Activated CD4-positive, alpha-beta T cell treated with anti-CD3 and anti-CD28 coated beads, Interleukin-10, Interleukin-2, amounts not matched to agents 100 ng/mL and 50 ng/mL, durations not matched to agents 16 hours and 8 hours (primary cell): ENCODE data around the gene C10orf143.
"Not testable (repeated sequence)": the region's sequence is repeated elsewhere in the genome, so short reads cannot be mapped to it uniquely, and the experiment has no call there.

Source experiments
- DNase-seq: peaks from one replicate; pipeline ENCODE4 v3.0.0-alpha.2; 2020

Gene C10orf143

GRCh38 chr10:130111113-130111851, 652 bp upstream of the C10orf143 start:
- peak; percentile 98 for DNase-seq

GRCh38 chr10:130109796-130110245, 809 bp downstream of the C10orf143 start:
- peak; percentile 77 for DNase-seq

- DNase-seq: peak; percentile 80
Observed at GRCh38 chr10:130108934-130109604, 1.6 kb downstream of the C10orf143 start.

- DNase-seq: peak; percentile 49
Observed at GRCh38 chr10:130108146-130108545, 2.5 kb downstream of the C10orf143 start.

GRCh38 chr10:130105724-130106123, 4.9 kb downstream of the C10orf143 start:
- no peak for DNase-seq

GRCh38 chr10:130099344-130099743, 11.3 kb downstream of the C10orf143 start:
- DNase-seq: no peak

- not testable (repeated sequence) for DNase-seq
Observed at GRCh38 chr10:130090565-130090964, 20.1 kb downstream of the C10orf143 start.

- no peak for DNase-seq
Observed at GRCh38 chr10:130080461-130080814, 30.2 kb downstream of the C10orf143 start.

GRCh38 chr10:130079614-130080460, 30.8 kb downstream of the C10orf143 start:
- DNase-seq: no peak

GRCh38 chr10:130078120-130078519, 32.5 kb downstream of the C10orf143 start:
- no peak for DNase-seq

GRCh38 chr10:130076681-130077080, 33.9 kb downstream of the C10orf143 start:
- DNase-seq: no peak

- no peak for DNase-seq
Observed at GRCh38 chr10:130074639-130075038, 36.0 kb downstream of the C10orf143 start.

- no peak for DNase-seq
Observed at GRCh38 chr10:130073912-130074311, 36.7 kb downstream of the C10orf143 start.

GRCh38 chr10:130072247-130072646, 38.4 kb downstream of the C10orf143 start:
- no peak for DNase-seq

GRCh38 chr10:130067893-130068292, 42.7 kb downstream of the C10orf143 start:
- DNase-seq: no peak

GRCh38 chr10:130066743-130067142, 43.9 kb downstream of the C10orf143 start:
- no peak for DNase-seq

GRCh38 chr10:130065251-130065650, 45.4 kb downstream of the C10orf143 start:
- DNase-seq: no peak

- no peak for DNase-seq
Observed at GRCh38 chr10:130064783-130065182, 45.8 kb downstream of the C10orf143 start.

- DNase-seq: no peak
Observed at GRCh38 chr10:130062976-130063375, 47.7 kb downstream of the C10orf143 start.

GRCh38 chr10:130062201-130062600, 48.4 kb downstream of the C10orf143 start:
- no peak for DNase-seq

GRCh38 chr10:130061760-130062159, 48.9 kb downstream of the C10orf143 start:
- DNase-seq: no peak

- DNase-seq: no peak
Observed at GRCh38 chr10:130054021-130054420, 56.6 kb downstream of the C10orf143 start.

GRCh38 chr10:130053561-130053960, 57.1 kb downstream of the C10orf143 start:
- DNase-seq: no peak

- DNase-seq: no peak
Observed at GRCh38 chr10:130052193-130052592, 58.4 kb downstream of the C10orf143 start.
